ENCODE results near the gene ELOVL3. TPM values are rescaled to one million over a fixed set of nuclear protein-coding genes. Genes with fewer than 3 reads are reported as not detected.

Gene ELOVL3
- total and polyA plus RNA-seq, 2 experiments from 2014 or later, result 0.59 TPM; not detected in 1

GRCh38 chr10:102262744-102263370, 36.8 kb downstream of the ELOVL3 start (continued):
- TF ChIP-seq ZNF462 (CRISPR knock-in tag; IDR thresholded peaks at IDR 0.05), result no peak

- peaks cover 15% of the 10 kb centered on the region for H4K20me1 ChIP-seq (replicated peaks; ENCODE audit: insufficient read depth)
- Mint-ChIP-seq H3K27ac (no peak overlapping the region), H3K9me3 (no peaks in the 10 kb centered on the region), H3K27me3 (ENCODE audit: insufficient read depth, low read depth, poor library complexity) (no peaks in the 10 kb centered on the region), H3K4me1 (peaks cover 8% of the 10 kb centered on the region; the same call in 2 of the 3 replicates), H3K4me3 (no peak overlapping the region), H3K36me3 (ENCODE audit: low read depth) (peaks cover 9% of the 10 kb centered on the region; the same call in 2 of the 3 replicates)
- no peak for DNase-seq (ENCODE audit: low spot score)
- H3K9me2 ChIP-seq (ENCODE audit: insufficient read depth), result no peaks in the 10 kb centered on the region
- H3F3A ChIP-seq (replicated peaks; ENCODE audit: low read depth), result no peaks in the 10 kb centered on the region
- H3K27ac ChIP-seq (ENCODE audit: low read depth), result no peak overlapping the region
- H3K36me3 ChIP-seq (ENCODE audit: insufficient read depth), result no peaks in the 10 kb centered on the region
- H3K4me1 ChIP-seq (ENCODE audit: insufficient read depth), result peaks cover 5% of the 10 kb centered on the region
- no peaks in the 10 kb centered on the region for H3K27me3 ChIP-seq (ENCODE audit: insufficient read depth)
- no peak overlapping the region for H2AFZ ChIP-seq
- H3K79me2 ChIP-seq (replicated peaks; ENCODE audit: insufficient read depth), result no peaks in the 10 kb centered on the region; the same call in 1 of the 2 replicates
- H3K4me2 ChIP-seq, result no peak overlapping the region
- no peak for ATAC-seq
- H3K4me3 ChIP-seq, result no peak overlapping the region
- TF ChIP-seq ZNF462 (CRISPR knock-in tag; IDR thresholded peaks at IDR 0.05) (no peak), ZNF114 (CRISPR knock-in tag; IDR thresholded peaks at IDR 0.05) (no peak), CREB1 (CRISPR knock-in tag; IDR thresholded peaks at IDR 0.05; ENCODE audit: low read depth) (no peak), EZH2phosphoT487 (IDR thresholded peaks at IDR 0.05; ENCODE audit: unreplicated experiment) (no peak), POLR2AphosphoS5 (IDR thresholded peaks at IDR 0.05; ENCODE audit: low read depth) (no peak), ETS1 (IDR thresholded peaks at IDR 0.05) (no peak), STAT1 (IDR thresholded peaks at IDR 0.05; ENCODE audit: unreplicated experiment) (no peak)
These were observed 38.3 kb downstream of the ELOVL3 start for GRCh38 chr10:102264371-102264770.

Data from GM23338 (cell line).